GM18505 (cell line): ENCODE measurements around the gene NOS1AP.

Experiments
- ATAC-seq: cut with Tn5 transposase; IDR thresholded peaks from one replicate; pipeline ENCODE4 v1.9.1; 2021; ENCODE audit not compliant: unreplicated experiment
- POLR2A ChIP-seq: IDR thresholded peaks from 4 replicates; pipeline ENCODE4 v1.6.1; 2011; ENCODE audit warnings: borderline replicate concordance; ENCODE audit not compliant: insufficient read depth, insufficient read length; ENCODE audit errors: extremely low read depth

Gene NOS1AP

GRCh38 chr1:162310337-162310736 lies 240.8 kb downstream of the NOS1AP start:
- no peak for ATAC-seq
- TF ChIP-seq POLR2A: no peak

- no peak for TF ChIP-seq POLR2A
- no peak for ATAC-seq
These were observed 244.7 kb downstream of the NOS1AP start for GRCh38 chr1:162314206-162314605.

GRCh38 chr1:162315673-162316072 lies 246.2 kb downstream of the NOS1AP start:
- ATAC-seq: no peak
- TF ChIP-seq POLR2A: no peak

- ATAC-seq: no peak
- no peak for TF ChIP-seq POLR2A
These were observed 246.7 kb downstream of the NOS1AP start for GRCh38 chr1:162316187-162316586.

- no peak for ATAC-seq
- no peak for TF ChIP-seq POLR2A
These were observed 248.1 kb downstream of the NOS1AP start for GRCh38 chr1:162317621-162318020.

- no peak for ATAC-seq
- no peak for TF ChIP-seq POLR2A
These were observed 250.1 kb downstream of the NOS1AP start for GRCh38 chr1:162319493-162320175.

GRCh38 chr1:162321809-162322422 lies 252.4 kb downstream of the NOS1AP start:
- TF ChIP-seq POLR2A: no peak
- no peak for ATAC-seq

- ATAC-seq: no peak
- TF ChIP-seq POLR2A: no peak
These were observed 253.5 kb downstream of the NOS1AP start for GRCh38 chr1:162323023-162323422.

GRCh38 chr1:162324396-162324795 lies 254.9 kb downstream of the NOS1AP start:
- TF ChIP-seq POLR2A: no peak
- no peak for ATAC-seq

- no peak for TF ChIP-seq POLR2A
- no peak for ATAC-seq
These were observed 257.1 kb downstream of the NOS1AP start for GRCh38 chr1:162326559-162326958.

- no peak for TF ChIP-seq POLR2A
- no peak for ATAC-seq
These were observed 257.8 kb downstream of the NOS1AP start for GRCh38 chr1:162327144-162327787.

GRCh38 chr1:162327788-162328165 lies 258.3 kb downstream of the NOS1AP start:
- TF ChIP-seq POLR2A: no peak
- ATAC-seq: no peak

- no peak for ATAC-seq
- TF ChIP-seq POLR2A: no peak
These were observed 259.0 kb downstream of the NOS1AP start for GRCh38 chr1:162328512-162328911.

- ATAC-seq: no peak
These were observed 260.3 kb downstream of the NOS1AP start for GRCh38 chr1:162329826-162330225.

More at GRCh38 chr1:162329826-162330225, 260.3 kb downstream of the NOS1AP start:
- TF ChIP-seq POLR2A: no peak
